Measurements from ENCODE around the gene BCL2L12. TPM values are rescaled to one million over a fixed set of nuclear protein-coding genes. Genes with fewer than 3 reads are reported as not detected.

Gene BCL2L12
- total RNA-seq, 1 experiment from 2014 or later, result 93.9 TPM

DNA sequence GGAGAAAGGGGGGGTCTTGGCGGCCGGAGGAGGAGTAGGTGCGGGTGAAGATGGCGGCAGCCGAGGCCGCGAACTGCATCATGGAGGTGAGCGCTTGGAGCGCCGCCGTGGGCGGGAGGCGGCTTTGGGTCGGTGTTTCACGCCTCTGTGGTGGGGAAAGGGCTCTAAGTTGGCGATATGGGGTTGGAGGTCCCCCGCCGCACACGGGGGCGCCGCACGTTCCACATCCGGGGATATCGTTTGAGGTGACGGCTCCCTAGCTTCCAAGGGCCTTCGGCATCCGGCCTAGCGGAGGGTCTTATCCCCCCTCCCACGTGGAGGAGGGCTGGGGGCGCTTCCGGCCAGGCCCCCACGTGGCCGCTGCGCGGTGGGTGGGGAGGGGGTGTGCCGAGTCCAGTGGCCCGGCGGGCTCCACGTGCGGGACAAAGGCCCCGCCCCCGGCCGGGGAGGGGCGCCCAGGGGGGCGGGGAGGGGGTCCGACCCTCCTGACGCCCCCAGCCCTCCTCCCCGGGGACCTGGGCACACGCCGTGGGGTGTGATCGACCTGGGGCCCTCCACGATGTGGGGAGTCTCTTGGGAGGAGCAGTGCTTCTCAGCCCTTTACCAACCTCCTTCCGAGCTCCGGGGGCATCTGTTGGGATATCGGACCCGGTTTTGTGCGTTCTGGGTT, 11.6 kb downstream of the BCL2L12 start, which contains the start of gene PRMT1:
Gene PRMT1 (plus strand): TSS at position 41 of the 670 bp plus-strand sequence. CDS start 10 bp downstream, at position 51.
- H3K9me3 ChIP-seq (ENCODE audit: control insufficient read depth in 1 of 2, insufficient read depth in 1 of 2, low read depth in 1 of 2, low read length in 2 of 2), result no peaks in the 10 kb centered on the region
- intact Hi-C loops (cut with micrococcal nuclease), result loop anchor here (1.0 to 5.0 kb wide), 4 partner anchors 85 to 175 kb away; partner anchors contain the start of gene PRR12
- H3K9ac ChIP-seq (ENCODE audit: low read length), result peak within 1 kb of the TSS; percentile 100
- no peaks in the 10 kb centered on the region for H3K27me3 ChIP-seq (ENCODE audit: insufficient read depth, low read length)
- peaks cover 53% of the 10 kb centered on the region for H3K79me2 ChIP-seq (ENCODE audit: insufficient read depth, low read length)
- H3K36me3 ChIP-seq (ENCODE audit: control insufficient read depth in 1 of 2, insufficient read depth in 2 of 2, low read length in 2 of 2), result peaks cover 10 to 17% of the 10 kb centered on the region in 2 experiments; a peak in 3 of 4 replicates
- no peaks in the 10 kb centered on the region for H3K9me2 ChIP-seq (ENCODE audit: insufficient read depth)
- POLR2A ChIA-PET, result interaction anchor here (0.7 to 4.3 kb wide), 10 partner anchors 13 to 182 kb away, joined by 3 to 92 read pairs (median 6); partner anchors contain the start of genes BCL2L12, IRF3, NOSIP and PRRG2
- H2AFZ ChIP-seq (ENCODE audit: low read depth, low read length, poor library complexity, severe bottlenecking), result peak within 1 kb of the TSS; percentile 27
- RAD21 ChIA-PET (ENCODE audit: low non-redundant PET in 1 of 2, low total read pairs in 2 of 2, uncharacterized antibody in 2 of 2, unreplicated experiment in 2 of 2), result interaction anchor here in 1 of 2 experiments (1.3 kb wide), 1 partner anchor 37 kb away, joined by 6 read pairs; the partner anchor contains the start of gene RRAS
- BruUV-seq (replicated peaks), result no TSS peak
- peak within 1 kb of the TSS; percentile 93 to 99 for H3K4me3 ChIP-seq (replicated peaks in 1 of 2; ENCODE audit: low read depth in 1 of 2, low read length in 2 of 2)
- ATAC-seq (peak; percentile 16), DNase-seq (ENCODE audit: low read depth, low spot score) (no peak)
- CTCF ChIA-PET, result interaction anchor here (0.7 to 3.4 kb wide), 4 partner anchors 12 to 201 kb away, joined by 4 to 19 read pairs (median 12); partner anchors contain the start of genes BCL2L12, IRF3 and RRAS
- peak within 1 kb of the TSS; percentile 98 for H3K4me2 ChIP-seq (ENCODE audit: low read length)
- H3K27ac ChIP-seq (ENCODE audit: low read depth, low read length), result peak within 1 kb of the TSS; percentile 99
- peaks cover 30 to 44% of the 10 kb centered on the region in 2 experiments for H3K4me1 ChIP-seq (ENCODE audit: control insufficient read depth in 1 of 2, insufficient read depth in 2 of 2, low read length in 2 of 2)
- H4K20me1 ChIP-seq (ENCODE audit: insufficient read depth), result peaks cover 26% of the 10 kb centered on the region; the same call in 1 of the 2 replicates
- TF ChIP-seq SRF (IDR thresholded peaks at IDR 0.05; ENCODE audit: low read depth) (no peak), SIN3A (IDR thresholded peaks at IDR 0.05; ENCODE audit: low read depth) (peak; percentile 89; the same call in 1 of the 2 replicates), YY1 (IDR thresholded peaks at IDR 0.05; ENCODE audit: extremely low read depth, insufficient replicate concordance, low read depth, low read length) (peak; percentile 85), POLR2A (IDR thresholded peaks at IDR 0.05; ENCODE audit: borderline replicate concordance, extremely low read depth, insufficient read depth, insufficient read length) (peak; percentile 68), EGR1 (IDR thresholded peaks at IDR 0.05; ENCODE audit: low read depth) (peak; percentile 54; the same call in 1 of the 2 replicates), POLR2AphosphoS5 (IDR thresholded peaks at IDR 0.05; ENCODE audit: low read depth, low read length) (peak; percentile 86), REST (IDR thresholded peaks at IDR 0.05; ENCODE audit: low read depth) (no peak), TCF7L2 (IDR thresholded peaks at IDR 0.05; ENCODE audit: borderline replicate concordance, extremely low read depth, insufficient read depth, insufficient read length) (peak; percentile 47), RAD21 (IDR thresholded peaks at IDR 0.05; ENCODE audit: low read depth) (no peak), JUND (IDR thresholded peaks at IDR 0.05) (no peak), ZBTB33 (IDR thresholded peaks at IDR 0.05; ENCODE audit: extremely low read depth, insufficient replicate concordance, low read length) (no peak), EZH2phosphoT487 (IDR thresholded peaks at IDR 0.05; ENCODE audit: borderline replicate concordance) (no peak), ZNF274 (IDR thresholded peaks at IDR 0.05; ENCODE audit: low read depth, low read length) (no peak), ZFX (IDR thresholded peaks at IDR 0.05) (peak; percentile 63; the same call in 1 of the 2 replicates), FOSL1 (IDR thresholded peaks at IDR 0.05; ENCODE audit: low read depth) (no peak), ATF3 (IDR thresholded peaks at IDR 0.05) (no peak)
- TF ChIP-seq, protein P1, sequence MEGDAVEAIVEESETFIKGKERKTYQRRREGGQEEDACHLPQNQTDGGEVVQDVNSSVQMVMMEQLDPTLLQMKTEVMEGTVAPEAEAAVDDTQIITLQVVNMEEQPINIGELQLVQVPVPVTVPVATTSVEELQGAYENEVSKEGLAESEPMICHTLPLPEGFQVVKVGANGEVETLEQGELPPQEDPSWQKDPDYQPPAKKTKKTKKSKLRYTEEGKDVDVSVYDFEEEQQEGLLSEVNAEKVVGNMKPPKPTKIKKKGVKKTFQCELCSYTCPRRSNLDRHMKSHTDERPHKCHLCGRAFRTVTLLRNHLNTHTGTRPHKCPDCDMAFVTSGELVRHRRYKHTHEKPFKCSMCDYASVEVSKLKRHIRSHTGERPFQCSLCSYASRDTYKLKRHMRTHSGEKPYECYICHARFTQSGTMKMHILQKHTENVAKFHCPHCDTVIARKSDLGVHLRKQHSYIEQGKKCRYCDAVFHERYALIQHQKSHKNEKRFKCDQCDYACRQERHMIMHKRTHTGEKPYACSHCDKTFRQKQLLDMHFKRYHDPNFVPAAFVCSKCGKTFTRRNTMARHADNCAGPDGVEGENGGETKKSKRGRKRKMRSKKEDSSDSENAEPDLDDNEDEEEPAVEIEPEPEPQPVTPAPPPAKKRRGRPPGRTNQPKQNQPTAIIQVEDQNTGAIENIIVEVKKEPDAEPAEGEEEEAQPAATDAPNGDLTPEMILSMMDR (IDR thresholded peaks at IDR 0.05 in 2 of 3, conservative IDR thresholded peaks at IDR 0.05 in 1 of 3; ENCODE audit: borderline replicate concordance in 1 of 3, insufficient read depth in 1 of 3, low read depth in 2 of 3, low read length in 2 of 3), result no peak
- TF ChIP-seq, protein P2, sequence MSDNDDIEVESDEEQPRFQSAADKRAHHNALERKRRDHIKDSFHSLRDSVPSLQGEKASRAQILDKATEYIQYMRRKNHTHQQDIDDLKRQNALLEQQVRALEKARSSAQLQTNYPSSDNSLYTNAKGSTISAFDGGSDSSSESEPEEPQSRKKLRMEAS (IDR thresholded peaks at IDR 0.05), result peak; percentile 97
